Peyer's patch (tissue), 4 donors: ENCODE results near the gene ANO2. TPM values are rescaled to one million over a fixed set of nuclear protein-coding genes. Genes with fewer than 3 reads are reported as not detected.
"Not testable (repeated sequence)": the region's sequence is repeated elsewhere in the genome, so short reads cannot be mapped to it uniquely, and the experiment has no call there.

Experiments
- DNase-seq, 3 donors: peaks; one replicate each; pipeline ENCODE4 v3.0.0-alpha.2; 2017 to 2019
- H3K27ac ChIP-seq, 4 donors: fragments of 200-600 bp; sonication (generic); one replicate each; pipeline ENCODE4 v1.5.1; 2016 to 2019
- H3K27me3 ChIP-seq, 2 donors: fragments of 200-600 bp; sonication (generic); one replicate each; pipeline ENCODE4 v1.5.1; 2019
- H3K36me3 ChIP-seq, 3 donors: fragments of 200-600 bp; sonication (generic); one replicate each; pipeline ENCODE4 v1.5.1; 2016 to 2019
- H3K4me1 ChIP-seq, 4 donors: fragments of 200-600 bp; sonication (generic); one replicate each; pipeline ENCODE4 v1.5.1; 2016 to 2019
- H3K4me3 ChIP-seq, 4 donors: fragments of 200-600 bp; sonication (generic); 1 replicate in 3 of 4; 2 replicates in 1 of 4; pipeline ENCODE4 v1.5.1; 2016 to 2019; ENCODE audit warnings: mild to moderate bottlenecking in 1 of 4
- H3K9me3 ChIP-seq, 4 donors: fragments of 200-600 bp; sonication (generic); one replicate each; pipeline ENCODE4 v1.5.1; 2016 to 2019; ENCODE audit warnings: mild to moderate bottlenecking in 1 of 4
- POLR2A ChIP-seq, 2 donors: fragments of 450-650 bp; IDR thresholded peaks; one replicate each; pipeline ENCODE4 v1.5.1; 2017; ENCODE audit warnings: antibody characterized with exemption in 2 of 2, mild to moderate bottlenecking in 2 of 2, moderate library complexity in 2 of 2
- total RNA-seq, 4 donors: library from RNA; depleted of rRNA; stranded (reverse); fragments of >200 nt; gene quantifications; one replicate each; pipeline ENCODE4 v1.1.0, GENCODE V29; 2016
- TF ChIP-seq, protein P1 (sequence below), 6 experiments: fragments of 450-650 bp in 4 of 6; fragments of 200-600 bp in 2 of 6; sonication (generic) in 1 of 6; IDR thresholded peaks; one replicate each; pipeline ENCODE4 v1.5.1; 2017 to 2019; ENCODE audit warnings: antibody characterized with exemption in 6 of 6, mild to moderate bottlenecking in 3 of 6, moderate library complexity in 1 of 6

The ANO2 gene
- total RNA-seq, 4 donors from 2014 or later: 0.53 to 23.9 (median 5.8) TPM

DNA sequence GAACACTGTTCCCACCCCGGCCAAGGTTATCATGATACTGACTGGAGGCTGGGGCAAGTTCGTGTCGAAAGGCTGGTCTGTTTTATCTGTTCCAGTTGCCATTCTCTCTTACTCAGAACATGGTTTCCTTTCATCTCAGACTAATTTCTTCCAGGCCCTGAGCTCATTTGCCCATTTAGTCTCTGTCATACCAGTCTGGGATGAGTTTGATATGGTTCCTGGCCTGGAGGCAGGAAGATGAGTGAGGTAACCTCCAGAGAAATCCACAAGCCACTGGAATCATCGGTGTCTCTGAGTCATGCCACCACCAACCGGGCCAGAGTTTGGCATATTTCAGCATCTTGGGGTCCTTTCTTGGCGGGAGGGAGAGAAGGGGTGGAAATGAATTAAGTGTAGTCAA, 398.4 kb downstream of the ANO2 start:
- no peaks in the 10 kb centered on the region for H3K9me3 ChIP-seq
- H3K36me3 ChIP-seq: no peaks in the 10 kb centered on the region
- H3K27ac ChIP-seq: no peak overlapping the region
- TF ChIP-seq POLR2A (IDR thresholded peaks at IDR 0.05): no peak
- no peaks in the 10 kb centered on the region for H3K27me3 ChIP-seq
- H3K4me3 ChIP-seq: no peak overlapping the region
- DNase-seq: no peak
- peaks cover 0 to 13% (median 0%) of the 10 kb centered on the region in 4 donors for H3K4me1 ChIP-seq

DNA sequence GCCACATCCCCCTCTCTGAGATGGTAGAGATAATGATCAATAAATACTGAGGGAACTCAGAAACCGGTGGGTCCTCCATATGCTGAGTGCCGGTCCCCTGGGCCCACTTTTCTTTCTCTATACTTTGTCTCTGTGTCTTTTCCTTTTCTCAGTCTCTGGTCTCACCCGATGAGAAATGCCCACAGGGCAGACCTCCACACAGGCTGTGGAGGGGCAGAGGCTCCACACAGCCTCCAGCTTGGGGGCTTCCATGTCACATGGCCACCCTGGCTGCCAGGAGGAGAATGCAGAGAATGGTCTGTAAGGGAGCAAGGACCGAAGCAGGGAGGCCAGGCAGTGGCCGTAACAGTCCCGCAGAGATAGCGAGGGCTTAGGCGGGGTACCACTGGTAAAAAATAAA, 407.3 kb downstream of the ANO2 start:
- DNase-seq: no peak
- Histone ChIP-seq H3K9me3 (no peaks in the 10 kb centered on the region), H3K36me3 (no peaks in the 10 kb centered on the region), H3K27ac (no peak overlapping the region), H3K4me1 (no peaks in the 10 kb centered on the region), H3K27me3 (no peaks in the 10 kb centered on the region), H3K4me3 (no peak overlapping the region)
- TF ChIP-seq, protein P1, sequence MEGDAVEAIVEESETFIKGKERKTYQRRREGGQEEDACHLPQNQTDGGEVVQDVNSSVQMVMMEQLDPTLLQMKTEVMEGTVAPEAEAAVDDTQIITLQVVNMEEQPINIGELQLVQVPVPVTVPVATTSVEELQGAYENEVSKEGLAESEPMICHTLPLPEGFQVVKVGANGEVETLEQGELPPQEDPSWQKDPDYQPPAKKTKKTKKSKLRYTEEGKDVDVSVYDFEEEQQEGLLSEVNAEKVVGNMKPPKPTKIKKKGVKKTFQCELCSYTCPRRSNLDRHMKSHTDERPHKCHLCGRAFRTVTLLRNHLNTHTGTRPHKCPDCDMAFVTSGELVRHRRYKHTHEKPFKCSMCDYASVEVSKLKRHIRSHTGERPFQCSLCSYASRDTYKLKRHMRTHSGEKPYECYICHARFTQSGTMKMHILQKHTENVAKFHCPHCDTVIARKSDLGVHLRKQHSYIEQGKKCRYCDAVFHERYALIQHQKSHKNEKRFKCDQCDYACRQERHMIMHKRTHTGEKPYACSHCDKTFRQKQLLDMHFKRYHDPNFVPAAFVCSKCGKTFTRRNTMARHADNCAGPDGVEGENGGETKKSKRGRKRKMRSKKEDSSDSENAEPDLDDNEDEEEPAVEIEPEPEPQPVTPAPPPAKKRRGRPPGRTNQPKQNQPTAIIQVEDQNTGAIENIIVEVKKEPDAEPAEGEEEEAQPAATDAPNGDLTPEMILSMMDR (IDR thresholded peaks at IDR 0.05): no peak
- TF ChIP-seq POLR2A (IDR thresholded peaks at IDR 0.05): no peak

DNA sequence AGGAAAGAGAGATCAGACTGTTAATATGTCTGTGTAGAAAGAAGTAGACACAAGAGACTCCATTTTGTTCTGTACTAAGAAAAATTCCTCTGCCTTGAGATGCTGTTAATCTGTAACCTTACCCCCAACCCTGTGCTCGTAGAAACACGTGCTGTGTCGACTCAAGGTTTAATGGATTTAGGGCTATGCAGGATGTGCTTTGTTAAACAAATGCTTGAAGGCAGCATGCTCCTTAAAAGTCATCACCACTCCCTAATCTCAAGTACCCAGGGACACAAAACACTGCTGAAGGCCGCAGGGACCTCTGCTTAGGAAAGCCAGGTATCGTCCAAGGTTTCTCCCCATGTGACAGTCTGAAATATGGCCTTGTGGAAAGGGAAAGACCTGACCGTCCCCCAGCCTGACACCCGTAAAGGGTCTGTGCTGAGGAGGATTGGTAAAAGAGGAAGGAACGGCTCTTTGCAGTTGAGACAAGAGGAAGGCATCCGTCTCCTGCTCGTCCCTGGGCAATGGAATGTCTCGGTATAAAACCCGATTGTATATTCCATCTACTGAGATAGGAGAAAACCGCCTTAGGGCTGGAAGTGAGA, 407.9 kb downstream of the ANO2 start:
- H3K27me3 ChIP-seq, H3K4me3 ChIP-seq, DNase-seq, H3K4me1 ChIP-seq, H3K36me3 ChIP-seq, H3K9me3 ChIP-seq, H3K27ac ChIP-seq: not testable (repeated sequence)

DNA sequence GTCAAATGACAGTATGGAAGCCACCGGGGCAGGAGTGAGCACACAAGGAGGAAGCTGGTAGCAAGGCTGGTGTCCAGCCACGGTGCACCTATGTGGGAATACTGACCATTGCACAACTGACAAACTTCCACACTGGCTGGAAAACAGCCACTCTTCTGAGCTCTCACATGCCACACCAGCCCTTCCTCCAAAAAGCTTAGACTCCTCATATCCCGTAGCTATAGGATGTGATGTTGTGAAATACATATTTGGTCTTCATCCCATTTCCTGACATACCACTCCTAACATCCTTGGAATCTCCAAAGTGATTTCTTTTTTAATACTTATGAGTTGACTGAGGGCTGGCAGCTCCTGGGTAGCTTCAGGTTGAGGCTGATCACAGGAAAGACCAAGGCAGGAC, 409.5 kb downstream of the ANO2 start:
- Histone ChIP-seq H3K4me1 (no peaks in the 10 kb centered on the region), H3K27ac (no peak overlapping the region), H3K27me3 (no peaks in the 10 kb centered on the region), H3K36me3 (no peaks in the 10 kb centered on the region), H3K9me3 (no peaks in the 10 kb centered on the region), H3K4me3 (no peak overlapping the region)
- DNase-seq: no peak
- no peak for TF ChIP-seq POLR2A (IDR thresholded peaks at IDR 0.05)
- TF ChIP-seq, protein P1 (IDR thresholded peaks at IDR 0.05): no peak

DNA sequence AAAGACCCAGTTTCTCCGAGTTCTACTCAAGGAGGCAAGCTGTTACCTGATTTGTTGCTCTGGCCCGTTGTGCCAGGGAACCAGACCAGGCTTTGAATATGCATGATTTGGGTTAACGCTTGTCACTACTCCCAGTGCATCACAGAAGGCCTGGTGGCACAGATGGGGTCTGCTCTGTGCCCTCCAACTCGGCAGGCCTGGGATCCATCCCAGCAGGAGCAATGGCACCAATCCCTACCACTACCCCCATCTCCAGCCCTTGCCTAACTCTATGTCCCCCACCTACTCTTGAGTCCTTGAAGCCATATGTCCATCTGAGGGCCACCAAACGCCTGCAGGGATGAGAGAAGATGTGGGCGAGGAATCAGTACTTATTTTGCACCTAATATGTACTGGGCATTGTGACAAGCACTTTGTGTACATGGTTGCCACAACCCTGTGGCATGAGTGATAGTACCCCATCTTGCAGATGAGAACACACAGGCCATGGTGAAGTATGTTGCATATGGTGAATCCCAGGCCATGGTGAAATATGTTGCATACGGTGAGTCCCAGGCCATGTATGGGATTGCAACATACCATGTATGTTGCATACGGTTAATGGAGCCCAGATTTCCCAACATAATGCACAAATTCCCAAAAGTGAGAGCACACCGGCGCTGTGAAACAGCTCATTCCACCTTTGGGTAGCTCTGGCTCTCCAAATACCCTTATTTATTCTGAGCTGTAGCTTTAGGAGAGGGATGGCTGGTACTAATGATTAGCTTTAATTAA, 410.4 kb downstream of the ANO2 start:
- Histone ChIP-seq H3K27me3 (no peaks in the 10 kb centered on the region), H3K36me3 (no peaks in the 10 kb centered on the region), H3K4me1 (no peaks in the 10 kb centered on the region), H3K9me3 (no peaks in the 10 kb centered on the region), H3K4me3 (no peak overlapping the region), H3K27ac (no peak overlapping the region)
- no peak for TF ChIP-seq POLR2A (IDR thresholded peaks at IDR 0.05)
- TF ChIP-seq, protein P1 (IDR thresholded peaks at IDR 0.05): no peak
- DNase-seq: no peak

DNA sequence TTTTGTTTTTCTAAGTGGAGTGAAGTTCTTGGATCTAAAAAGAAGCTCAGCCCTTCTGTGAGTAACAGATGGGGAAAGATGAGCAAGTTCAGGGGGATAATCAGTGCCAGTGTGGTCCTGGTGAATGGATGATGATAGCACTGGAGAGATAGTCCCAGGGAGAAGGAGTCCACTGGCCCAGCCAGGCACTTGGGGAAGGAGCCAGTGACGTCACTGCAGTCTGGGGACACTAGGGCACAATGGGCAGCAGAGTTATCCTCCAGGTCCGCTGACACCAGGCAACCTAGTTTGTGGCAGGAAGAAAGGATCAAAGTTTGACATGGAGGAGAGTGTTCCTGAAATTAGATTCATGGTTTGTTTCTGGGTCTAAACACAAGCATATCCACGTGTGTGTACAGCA, 411.7 kb downstream of the ANO2 start:
- H3K4me1 ChIP-seq: no peaks in the 10 kb centered on the region
- H3K9me3 ChIP-seq: no peaks in the 10 kb centered on the region
- TF ChIP-seq POLR2A (IDR thresholded peaks at IDR 0.05): no peak
- TF ChIP-seq, protein P1 (IDR thresholded peaks at IDR 0.05): no peak
- H3K4me3 ChIP-seq: no peak overlapping the region
- no peak for DNase-seq
- no peak overlapping the region for H3K27ac ChIP-seq
- H3K27me3 ChIP-seq: no peaks in the 10 kb centered on the region
- H3K36me3 ChIP-seq: no peaks in the 10 kb centered on the region
